Measurements from ENCODE around the gene MUC5AC.

The MUC5AC gene

GRCh38 chr11:1146365-1146764 lies 11.4 kb upstream of the MUC5AC start:
- Histone ChIP-seq H3K27me3 (ENCODE audit: insufficient read depth, low read length, poor library complexity) (no peaks in the 10 kb centered on the region), H3K4me1 (ENCODE audit: insufficient read depth, low read length) (no peaks in the 10 kb centered on the region), H3K27ac (ENCODE audit: low read length) (no peak overlapping the region), H3K4me2 (ENCODE audit: insufficient read depth, low read length) (no peak overlapping the region), H3K79me2 (ENCODE audit: insufficient read depth, low read length) (no peaks in the 10 kb centered on the region), H2AFZ (ENCODE audit: low read depth, low read length) (no peak overlapping the region), H3K4me3 (ENCODE audit: low read depth in 1 of 2, low read length in 2 of 2) (no peak overlapping the region), H3K9me3 (ENCODE audit: insufficient read depth, low read length, severe bottlenecking) (peaks cover 8% of the 10 kb centered on the region), H3K9ac (ENCODE audit: low read depth, low read length) (no peak overlapping the region), H4K20me1 (ENCODE audit: insufficient read depth, low read length) (no peaks in the 10 kb centered on the region), H3K36me3 (ENCODE audit: insufficient read depth, low read length) (no peaks in the 10 kb centered on the region)
- ATAC-seq (ENCODE audit: insufficient read depth, low read depth) (no peak), DNase-seq (no peak)
- TF ChIP-seq CTCF (IDR thresholded peaks at IDR 0.05; ENCODE audit: borderline replicate concordance, extremely low read depth, low read length, poor library complexity, severe bottlenecking) (no peak), EZH2 (IDR thresholded peaks at IDR 0.05; ENCODE audit: borderline replicate concordance, low read depth, low read length, severe bottlenecking) (no peak)

GRCh38 chr11:1147792-1148191 lies 10.0 kb upstream of the MUC5AC start:
- no peaks in the 10 kb centered on the region for H3K36me3 ChIP-seq (ENCODE audit: insufficient read depth, low read length)
- no peak overlapping the region for H3K27ac ChIP-seq (ENCODE audit: low read length)
- H3K9ac ChIP-seq (ENCODE audit: low read depth, low read length), result no peak overlapping the region
- TF ChIP-seq CTCF (IDR thresholded peaks at IDR 0.05; ENCODE audit: borderline replicate concordance, extremely low read depth, low read length, poor library complexity, severe bottlenecking), result no peak
- H2AFZ ChIP-seq (ENCODE audit: low read depth, low read length), result no peak overlapping the region
- no peaks in the 10 kb centered on the region for H4K20me1 ChIP-seq (ENCODE audit: insufficient read depth, low read length)
- H3K4me1 ChIP-seq (ENCODE audit: insufficient read depth, low read length), result no peaks in the 10 kb centered on the region
- H3K27me3 ChIP-seq (ENCODE audit: insufficient read depth, low read length, poor library complexity), result no peaks in the 10 kb centered on the region
- H3K79me2 ChIP-seq (ENCODE audit: insufficient read depth, low read length), result no peaks in the 10 kb centered on the region
- ATAC-seq (ENCODE audit: insufficient read depth, low read depth), result no peak
- no peak for DNase-seq
- no peak overlapping the region for H3K4me3 ChIP-seq (ENCODE audit: low read depth in 1 of 2, low read length in 2 of 2)
- no peak overlapping the region for H3K4me2 ChIP-seq (ENCODE audit: insufficient read depth, low read length)
- peaks cover 8% of the 10 kb centered on the region for H3K9me3 ChIP-seq (ENCODE audit: insufficient read depth, low read length, severe bottlenecking)

- Histone ChIP-seq H2AFZ (ENCODE audit: low read depth, low read length) (no peak overlapping the region), H3K9ac (ENCODE audit: low read depth, low read length) (no peak overlapping the region), H3K4me2 (ENCODE audit: insufficient read depth, low read length) (no peak overlapping the region), H3K27ac (ENCODE audit: low read length) (no peak overlapping the region), H3K4me3 (ENCODE audit: low read depth in 1 of 2, low read length in 2 of 2) (no peak overlapping the region), H3K27me3 (ENCODE audit: insufficient read depth, low read length, poor library complexity) (no peaks in the 10 kb centered on the region), H3K9me3 (ENCODE audit: insufficient read depth, low read length, severe bottlenecking) (peaks cover 4% of the 10 kb centered on the region), H3K79me2 (ENCODE audit: insufficient read depth, low read length) (no peaks in the 10 kb centered on the region), H4K20me1 (ENCODE audit: insufficient read depth, low read length) (no peaks in the 10 kb centered on the region; the same call in 1 of the 2 replicates), H3K36me3 (ENCODE audit: insufficient read depth, low read length) (no peaks in the 10 kb centered on the region), H3K4me1 (ENCODE audit: insufficient read depth, low read length) (no peaks in the 10 kb centered on the region)
- TF ChIP-seq CTCF (IDR thresholded peaks at IDR 0.05; ENCODE audit: borderline replicate concordance, extremely low read depth, low read length, poor library complexity, severe bottlenecking), result no peak
- TF ChIP-seq EZH2 (IDR thresholded peaks at IDR 0.05; ENCODE audit: borderline replicate concordance, low read depth, low read length, severe bottlenecking), result no peak
- ATAC-seq (ENCODE audit: insufficient read depth, low read depth) (no peak), DNase-seq (no peak)
Measured at GRCh38 chr11:1148752-1149180, 9.0 kb upstream of the MUC5AC start.

- H3K36me3 ChIP-seq (ENCODE audit: insufficient read depth, low read length), result no peaks in the 10 kb centered on the region
- no peaks in the 10 kb centered on the region for H3K27me3 ChIP-seq (ENCODE audit: insufficient read depth, low read length, poor library complexity)
- H3K79me2 ChIP-seq (ENCODE audit: insufficient read depth, low read length), result no peaks in the 10 kb centered on the region
- TF ChIP-seq EZH2 (IDR thresholded peaks at IDR 0.05; ENCODE audit: borderline replicate concordance, low read depth, low read length, severe bottlenecking) (no peak), CTCF (IDR thresholded peaks at IDR 0.05; ENCODE audit: borderline replicate concordance, extremely low read depth, low read length, poor library complexity, severe bottlenecking) (no peak)
- no peak overlapping the region for H3K27ac ChIP-seq (ENCODE audit: low read length)
- no peaks in the 10 kb centered on the region for H3K4me1 ChIP-seq (ENCODE audit: insufficient read depth, low read length)
- DNase-seq, result no peak
- no peak overlapping the region for H3K9ac ChIP-seq (ENCODE audit: low read depth, low read length)
- no peak for ATAC-seq (ENCODE audit: insufficient read depth, low read depth)
- H3K4me3 ChIP-seq (ENCODE audit: low read depth in 1 of 2, low read length in 2 of 2), result no peak overlapping the region
- H3K4me2 ChIP-seq (ENCODE audit: insufficient read depth, low read length), result no peak overlapping the region
- no peaks in the 10 kb centered on the region for H3K9me3 ChIP-seq (ENCODE audit: insufficient read depth, low read length, severe bottlenecking)
- no peak overlapping the region for H2AFZ ChIP-seq (ENCODE audit: low read depth, low read length)
- no peaks in the 10 kb centered on the region; the same call in 1 of the 2 replicates for H4K20me1 ChIP-seq (ENCODE audit: insufficient read depth, low read length)
Measured at GRCh38 chr11:1149545-1149944, 8.2 kb upstream of the MUC5AC start.

Measured in DND-41 (cell line).